Osteocyte (in vitro differentiated cells): Measurements from ENCODE around the gene TNFSF11. TPM values are rescaled to one million over a fixed set of nuclear protein-coding genes. Genes with fewer than 3 reads are reported as not detected.

Source experiments
- DNase-seq: peaks from one replicate; pipeline ENCODE4 v3.0.0; 2021; ENCODE audit warnings: mixed read lengths; ENCODE audit not compliant: unreplicated experiment; ENCODE audit errors: extremely low spot score
- H3K27ac Mint-ChIP-seq: one replicate; pipeline ENCODE4 v1.8.0; 2021; ENCODE audit warnings: mild to moderate bottlenecking, mixed read lengths; ENCODE audit not compliant: unreplicated experiment
- H3K27me3 Mint-ChIP-seq: one replicate; pipeline ENCODE4 v1.8.0; 2021; ENCODE audit warnings: mixed read lengths; ENCODE audit not compliant: unreplicated experiment
- H3K36me3 Mint-ChIP-seq: one replicate; pipeline ENCODE4 v1.8.0; 2021; ENCODE audit warnings: mixed read lengths; ENCODE audit not compliant: unreplicated experiment
- H3K4me1 Mint-ChIP-seq: one replicate; pipeline ENCODE4 v1.8.0; 2021; ENCODE audit warnings: mixed read lengths; ENCODE audit not compliant: unreplicated experiment
- H3K4me3 Mint-ChIP-seq: one replicate; pipeline ENCODE4 v1.8.0; 2021; ENCODE audit warnings: mild to moderate bottlenecking, moderate library complexity, mixed read lengths; ENCODE audit not compliant: unreplicated experiment
- H3K9me3 Mint-ChIP-seq: one replicate; pipeline ENCODE4 v1.8.0; 2021; ENCODE audit warnings: mixed read lengths; ENCODE audit not compliant: unreplicated experiment
- total RNA-seq: library from RNA; stranded (reverse); gene quantifications from 2 replicates; pipeline ENCODE4 v1.2.1, GENCODE V29; 2021
- TF ChIP-seq, protein P1 (sequence below): fragments of 200-600 bp; sonication (generic); IDR thresholded peaks from 2 replicates; pipeline ENCODE4 v1.5.0; 2021; ENCODE audit warnings: antibody characterized with exemption, mild to moderate bottlenecking, moderate library complexity

Gene TNFSF11
- total RNA-seq, 1 donor from 2014 or later: not detected

DNA sequence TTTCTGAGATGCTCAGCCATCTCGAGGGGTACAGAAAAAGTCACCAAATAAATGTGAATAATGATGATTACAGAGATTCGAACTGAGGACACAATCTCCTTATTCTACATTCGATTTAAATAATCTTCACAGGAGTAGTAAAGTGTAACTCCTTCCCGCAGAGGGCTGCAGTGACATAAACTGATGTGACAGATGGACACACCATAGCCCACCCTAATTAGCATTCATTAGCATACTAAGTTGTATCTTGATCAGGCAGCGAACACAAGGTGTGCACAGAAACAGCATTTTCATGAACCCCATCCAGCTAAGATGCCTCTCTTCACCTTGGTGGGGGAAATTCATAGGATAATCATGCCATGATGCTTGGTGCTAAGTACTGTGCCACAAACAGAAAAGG, 83.0 kb downstream of the TNFSF11 start:
- TF ChIP-seq, protein P1, sequence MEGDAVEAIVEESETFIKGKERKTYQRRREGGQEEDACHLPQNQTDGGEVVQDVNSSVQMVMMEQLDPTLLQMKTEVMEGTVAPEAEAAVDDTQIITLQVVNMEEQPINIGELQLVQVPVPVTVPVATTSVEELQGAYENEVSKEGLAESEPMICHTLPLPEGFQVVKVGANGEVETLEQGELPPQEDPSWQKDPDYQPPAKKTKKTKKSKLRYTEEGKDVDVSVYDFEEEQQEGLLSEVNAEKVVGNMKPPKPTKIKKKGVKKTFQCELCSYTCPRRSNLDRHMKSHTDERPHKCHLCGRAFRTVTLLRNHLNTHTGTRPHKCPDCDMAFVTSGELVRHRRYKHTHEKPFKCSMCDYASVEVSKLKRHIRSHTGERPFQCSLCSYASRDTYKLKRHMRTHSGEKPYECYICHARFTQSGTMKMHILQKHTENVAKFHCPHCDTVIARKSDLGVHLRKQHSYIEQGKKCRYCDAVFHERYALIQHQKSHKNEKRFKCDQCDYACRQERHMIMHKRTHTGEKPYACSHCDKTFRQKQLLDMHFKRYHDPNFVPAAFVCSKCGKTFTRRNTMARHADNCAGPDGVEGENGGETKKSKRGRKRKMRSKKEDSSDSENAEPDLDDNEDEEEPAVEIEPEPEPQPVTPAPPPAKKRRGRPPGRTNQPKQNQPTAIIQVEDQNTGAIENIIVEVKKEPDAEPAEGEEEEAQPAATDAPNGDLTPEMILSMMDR: no peak
- H3K4me3 Mint-ChIP-seq: no peak overlapping the region
- DNase-seq: no peak
- no peak overlapping the region for H3K27ac Mint-ChIP-seq
- no peaks in the 10 kb centered on the region for H3K9me3 Mint-ChIP-seq
- no peaks in the 10 kb centered on the region for H3K36me3 Mint-ChIP-seq
- H3K4me1 Mint-ChIP-seq: no peaks in the 10 kb centered on the region
- peaks cover 76% of the 10 kb centered on the region for H3K27me3 Mint-ChIP-seq

Other genes starting within 250 kb of the TNFSF11 start
- gene FAM216B, start 207.4 kb downstream of the TNFSF11 start, total RNA-seq: not detected in 2 replicates